ENCODE data around the gene ITCH.

GRCh38 chr20:34541264-34541901 lies 178.3 kb downstream of the ITCH start:
- TF ChIP-seq CTCF (IDR thresholded peaks at IDR 0.05), result no peak
- no peak for TF ChIP-seq POLR2A (IDR thresholded peaks at IDR 0.05)
- TF ChIP-seq POLR2AphosphoS5 (IDR thresholded peaks at IDR 0.05), result no peak
- no peak for TF ChIP-seq EP300 (IDR thresholded peaks at IDR 0.05)
